ENCODE data around the gene RPS6KA2.

RPS6KA2 gene

DNA sequence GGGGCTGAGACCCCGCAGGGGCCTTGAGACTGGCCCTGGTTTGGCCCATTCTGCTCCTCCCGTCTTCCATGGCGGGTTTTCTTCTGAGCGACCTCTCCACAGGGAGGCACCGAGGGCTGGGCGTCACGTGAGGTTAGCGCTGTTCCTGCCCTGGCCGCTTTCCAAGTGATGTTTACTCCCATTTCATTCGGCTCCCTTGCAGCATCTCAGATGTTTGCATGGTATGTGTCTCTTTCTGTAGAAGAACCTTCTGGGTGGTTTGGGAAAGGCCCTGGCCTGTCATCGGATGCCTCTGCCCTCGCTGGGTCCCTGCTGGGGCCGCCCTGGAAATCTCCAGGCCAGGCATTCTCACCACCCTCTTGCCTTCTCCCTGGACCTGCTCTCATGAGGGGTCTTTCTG lies 57.8 kb downstream of the RPS6KA2 start:
- DNase-seq (ENCODE audit: low read depth): no peak
- TF ChIP-seq CTCF (IDR thresholded peaks at IDR 0.05; ENCODE audit: low read length, missing control alignments): no peak
- no peak overlapping the region for H3K4me3 ChIP-seq (replicated peaks; ENCODE audit: low read depth, low read length)

- DNase-seq (ENCODE audit: low read depth): no peak
- TF ChIP-seq CTCF (IDR thresholded peaks at IDR 0.05; ENCODE audit: low read length, missing control alignments): no peak
- H3K4me3 ChIP-seq (replicated peaks; ENCODE audit: low read depth, low read length): no peak overlapping the region
Measured at GRCh38 chr6:166567813-166568212, 59.2 kb downstream of the RPS6KA2 start.

GRCh38 chr6:166567107-166567506 lies 59.9 kb downstream of the RPS6KA2 start:
- peak; percentile 96 for DNase-seq (ENCODE audit: low read depth)
- H3K4me3 ChIP-seq (replicated peaks; ENCODE audit: low read depth, low read length): no peak overlapping the region
- TF ChIP-seq CTCF (IDR thresholded peaks at IDR 0.05; ENCODE audit: low read length, missing control alignments): no peak

GRCh38 chr6:166566026-166567011 lies 60.7 kb downstream of the RPS6KA2 start:
- DNase-seq (ENCODE audit: low read depth): no peak
- H3K4me3 ChIP-seq (replicated peaks; ENCODE audit: low read depth, low read length): no peak overlapping the region
- TF ChIP-seq CTCF (IDR thresholded peaks at IDR 0.05; ENCODE audit: low read length, missing control alignments): no peak

- DNase-seq (ENCODE audit: low read depth): no peak
- no peak overlapping the region for H3K4me3 ChIP-seq (replicated peaks; ENCODE audit: low read depth, low read length)
- TF ChIP-seq CTCF (IDR thresholded peaks at IDR 0.05; ENCODE audit: low read length, missing control alignments): no peak
Measured at GRCh38 chr6:166565084-166565967, 61.7 kb downstream of the RPS6KA2 start.

DNA sequence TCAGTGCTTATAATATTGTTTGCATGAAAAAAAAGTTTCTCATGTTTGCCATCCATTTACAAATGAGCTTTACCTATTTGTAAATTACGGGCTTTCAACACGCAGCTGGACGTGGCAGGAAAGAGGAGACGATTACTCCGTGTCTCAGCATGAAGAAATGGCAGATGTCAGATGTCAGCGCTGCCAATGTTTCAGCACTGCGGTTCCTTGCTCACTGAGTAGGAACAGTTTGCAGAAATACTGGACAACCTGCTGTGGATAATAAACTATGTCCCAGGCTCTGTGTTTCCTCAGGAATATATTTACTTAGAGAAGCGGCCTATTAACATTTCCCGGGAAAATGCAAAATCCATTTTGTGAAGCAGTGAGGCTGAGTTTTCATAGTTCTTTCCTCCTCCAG lies 63.2 kb downstream of the RPS6KA2 start:
- no peak for DNase-seq (ENCODE audit: low read depth)
- TF ChIP-seq CTCF (IDR thresholded peaks at IDR 0.05; ENCODE audit: low read length, missing control alignments): no peak
- H3K4me3 ChIP-seq (replicated peaks; ENCODE audit: low read depth, low read length): no peak overlapping the region
